Caki2 (cell line): Measurements from ENCODE around the gene TSPAN2. TPM values are rescaled to one million over a fixed set of nuclear protein-coding genes. Genes with fewer than 3 reads are reported as not detected.

Experiments used
- DNase-seq: peaks from one replicate; pipeline ENCODE4 v3.0.0-alpha.2; 2015; ENCODE audit warnings: low read depth
- in situ Hi-C: cut with HindIII; loops from 2 replicates; pipeline ENCODE4 v1.10.0; 2016; ENCODE audit warnings: low sequenced_read_pairs, low pct_unique_long_range_greater_than_20kb, mixed read lengths
- total RNA-seq: library from RNA; depleted of rRNA; stranded (reverse); fragments of >200 nt; shearing (Covaris generic); gene quantifications from 2 replicates; pipeline ENCODE4 v1.2.3, GENCODE V29; 2014; ENCODE audit warnings: low replicate concordance; rRNA removed

TSPAN2 gene
- total RNA-seq, 1 experiment from 2014 or later = 11.5 TPM

DNA sequence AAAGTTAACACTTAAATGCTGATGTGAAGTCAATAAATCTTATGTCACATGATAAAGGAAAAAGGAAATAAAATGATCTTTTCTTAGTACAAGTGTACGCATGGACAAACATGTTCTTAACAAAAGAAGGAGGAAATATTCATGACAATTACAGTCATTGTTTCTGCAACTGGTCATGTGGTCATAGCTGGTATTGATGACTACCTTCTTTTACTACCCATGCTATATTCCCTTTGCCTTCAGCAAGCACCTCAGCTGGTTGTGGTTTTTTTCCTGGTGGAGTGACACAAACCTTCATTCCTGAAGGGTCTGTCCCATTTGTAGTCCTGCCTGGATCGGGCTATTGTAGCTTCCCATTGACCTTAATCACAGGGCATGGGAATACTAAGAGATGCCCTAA is 83.1 kb downstream of the TSPAN2 start:
- no peak for DNase-seq

More for the DNA sequence above, 83.1 kb downstream of the TSPAN2 start:
- in situ Hi-C loops = no loop called here

Other genes starting within 250 kb of the TSPAN2 start
- not detected in 2 replicates for gene SYCP1, start 234.6 kb downstream of the TSPAN2 start, total RNA-seq
- not detected in 2 replicates for gene TSHB, start 59.7 kb downstream of the TSPAN2 start, total RNA-seq
- not detected in 2 replicates for gene NGF, start 248.7 kb upstream of the TSPAN2 start, total RNA-seq